Measurements from ENCODE around the gene FGF18. TPM values are rescaled to one million over a fixed set of nuclear protein-coding genes. Genes with fewer than 3 reads are reported as not detected.

FGF18 gene
- total and polyA plus RNA-seq, 2 experiments from 2014 or later = 0.56 to 0.86 TPM

- no peaks in the 10 kb centered on the region; the same call in 2 of the 3 replicates for H3K9me3 Mint-ChIP-seq
- H3K4me1 Mint-ChIP-seq = peaks cover 9% of the 10 kb centered on the region
- TF ChIP-seq ZNF462 (CRISPR knock-in tag; IDR thresholded peaks at IDR 0.05) (no peak), STAT1 (IDR thresholded peaks at IDR 0.05; ENCODE audit: unreplicated experiment) (no peak), CREB1 (CRISPR knock-in tag; IDR thresholded peaks at IDR 0.05; ENCODE audit: low read depth) (no peak), POLR2AphosphoS5 (IDR thresholded peaks at IDR 0.05; ENCODE audit: low read depth) (no peak), EZH2 (IDR thresholded peaks at IDR 0.05; ENCODE audit: low read depth, unreplicated experiment) (no peak), ZNF331 (CRISPR knock-in tag; IDR thresholded peaks at IDR 0.05; ENCODE audit: low read depth) (no peak), CTCF (conservative IDR thresholded peaks at IDR 0.05; ENCODE audit: low read depth in 2 of 2) (no peak), ETS1 (IDR thresholded peaks at IDR 0.05) (no peak), JUNB (IDR thresholded peaks at IDR 0.05; ENCODE audit: unreplicated experiment) (no peak)
- no peak for ATAC-seq
- H3K79me2 ChIP-seq (replicated peaks; ENCODE audit: insufficient read depth) = no peaks in the 10 kb centered on the region
- H3K27ac Mint-ChIP-seq = no peak overlapping the region
- H3F3A ChIP-seq (replicated peaks; ENCODE audit: low read depth) = no peaks in the 10 kb centered on the region
- no peak overlapping the region for H2AFZ ChIP-seq
- no peak overlapping the region for H3K4me3 ChIP-seq
- no peaks in the 10 kb centered on the region for H3K9me2 ChIP-seq (ENCODE audit: insufficient read depth)
- H4K20me1 ChIP-seq (replicated peaks; ENCODE audit: insufficient read depth) = no peaks in the 10 kb centered on the region
- no peaks in the 10 kb centered on the region for H3K36me3 Mint-ChIP-seq (ENCODE audit: low read depth)
- no peak overlapping the region for H3K4me3 Mint-ChIP-seq
- no peak overlapping the region for H3K27ac ChIP-seq (ENCODE audit: low read depth)
- H3K36me3 ChIP-seq (ENCODE audit: insufficient read depth) = no peaks in the 10 kb centered on the region
- H3K4me2 ChIP-seq = no peak overlapping the region
- H3K4me1 ChIP-seq (ENCODE audit: insufficient read depth) = no peaks in the 10 kb centered on the region
- H3K27me3 ChIP-seq (ENCODE audit: insufficient read depth) = no peaks in the 10 kb centered on the region
- DNase-seq (ENCODE audit: low spot score) = no peak
- H3K27me3 Mint-ChIP-seq (ENCODE audit: insufficient read depth, low read depth, poor library complexity) = no peaks in the 10 kb centered on the region
These were observed 86.1 kb downstream of the FGF18 start for GRCh38 chr5:171505473-171506043.
